HG03135 (cell line): ENCODE results near the gene TPD52L1.

Source experiments
- ATAC-seq: cut with Tn5 transposase; IDR thresholded peaks from one replicate; pipeline ENCODE4 v1.9.1; 2021; ENCODE audit warnings: mild to moderate bottlenecking, moderate library complexity; ENCODE audit not compliant: unreplicated experiment

The TPD52L1 gene

GRCh38 chr6:125302840-125303511, 149.4 kb downstream of the TPD52L1 start:
- no peak for ATAC-seq

GRCh38 chr6:125303512-125303854, 149.9 kb downstream of the TPD52L1 start:
- no peak for ATAC-seq

- no peak for ATAC-seq
These were observed 151.5 kb downstream of the TPD52L1 start for GRCh38 chr6:125304970-125305660.

- no peak for ATAC-seq
These were observed 153.2 kb downstream of the TPD52L1 start for GRCh38 chr6:125306756-125307149.

- no peak for ATAC-seq
These were observed 153.7 kb downstream of the TPD52L1 start for GRCh38 chr6:125307150-125307838.

- no peak for ATAC-seq
These were observed 154.5 kb downstream of the TPD52L1 start for GRCh38 chr6:125307964-125308615.

- ATAC-seq, result peak; percentile 64
These were observed 157.5 kb downstream of the TPD52L1 start for GRCh38 chr6:125310994-125311649.

GRCh38 chr6:125312478-125312877, 158.9 kb downstream of the TPD52L1 start:
- ATAC-seq, result no peak

- ATAC-seq, result no peak
These were observed 159.4 kb downstream of the TPD52L1 start for GRCh38 chr6:125312950-125313349.
